HG03354 (cell line): Measurements from ENCODE around the gene SPEN.

Experiments used
- ATAC-seq: cut with Tn5 transposase; IDR thresholded peaks from one replicate; pipeline ENCODE4 v1.9.1; 2021; ENCODE audit warnings: mild to moderate bottlenecking; ENCODE audit not compliant: unreplicated experiment, poor library complexity, severe bottlenecking

Gene SPEN

DNA sequence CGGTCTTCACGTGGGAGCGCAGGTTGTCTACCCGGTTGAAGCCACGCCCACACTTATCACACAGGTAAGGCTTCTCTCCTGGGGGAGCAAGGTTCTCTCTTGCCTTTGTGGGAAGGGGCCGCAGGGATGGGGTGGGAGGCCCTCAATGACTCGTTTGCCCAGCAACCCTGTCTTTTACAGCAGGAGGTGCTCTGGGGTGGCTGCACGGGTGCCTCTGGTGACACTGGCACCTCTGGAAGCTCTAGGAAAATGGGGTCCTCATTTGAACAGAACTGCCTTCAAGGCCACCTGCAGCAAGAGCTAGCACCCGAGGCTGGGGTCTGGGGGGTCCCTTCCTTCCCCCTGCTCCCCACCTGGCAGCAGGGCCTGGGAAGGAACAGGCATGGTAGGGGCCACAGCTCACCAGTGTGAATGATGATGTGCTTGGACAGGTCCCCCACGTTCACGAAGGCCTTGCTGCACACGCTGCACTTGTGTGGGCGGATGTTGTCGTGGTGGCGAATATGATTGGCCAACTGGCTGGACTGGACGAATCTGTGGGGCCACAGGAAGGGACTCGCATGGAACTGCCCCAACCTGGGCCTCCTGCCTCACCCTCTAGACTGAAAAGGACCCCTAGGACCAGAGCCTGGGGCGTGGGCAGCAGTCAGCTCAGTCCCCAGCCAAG lies 95.3 kb downstream of the SPEN start:
- no peak for ATAC-seq

DNA sequence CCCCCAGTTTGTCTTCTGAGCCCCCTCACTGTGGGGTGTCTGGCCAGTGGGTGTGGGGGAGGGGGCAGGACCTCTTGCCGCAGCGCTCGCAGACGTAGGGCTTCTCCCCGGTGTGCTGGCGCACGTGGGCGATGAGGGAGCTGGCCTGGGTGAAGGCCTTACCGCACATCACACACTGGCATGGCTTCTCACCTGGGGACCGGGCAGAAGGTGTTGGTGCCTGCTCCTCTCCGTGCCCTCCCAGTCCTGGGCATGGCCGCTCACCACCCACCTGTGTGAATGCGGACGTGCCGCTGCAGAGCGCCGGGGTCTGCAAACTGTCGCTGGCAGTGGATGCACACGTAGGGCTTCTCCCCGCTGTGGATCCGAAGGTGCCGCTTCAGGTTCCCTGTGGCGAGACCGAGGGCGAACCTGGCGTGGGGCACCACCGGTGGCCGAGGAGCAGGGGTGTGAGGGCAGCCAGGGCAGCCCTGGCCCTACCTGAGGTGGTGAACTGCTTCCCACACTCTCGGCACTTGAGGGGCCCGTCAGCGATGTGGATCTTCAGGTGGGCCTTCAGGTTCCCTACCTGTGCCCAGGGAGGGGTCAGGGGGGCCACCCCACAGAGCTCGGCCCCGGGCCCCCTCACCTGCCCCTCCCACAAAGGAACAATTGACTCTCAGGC lies 96.0 kb downstream of the SPEN start:
- ATAC-seq = no peak

DNA sequence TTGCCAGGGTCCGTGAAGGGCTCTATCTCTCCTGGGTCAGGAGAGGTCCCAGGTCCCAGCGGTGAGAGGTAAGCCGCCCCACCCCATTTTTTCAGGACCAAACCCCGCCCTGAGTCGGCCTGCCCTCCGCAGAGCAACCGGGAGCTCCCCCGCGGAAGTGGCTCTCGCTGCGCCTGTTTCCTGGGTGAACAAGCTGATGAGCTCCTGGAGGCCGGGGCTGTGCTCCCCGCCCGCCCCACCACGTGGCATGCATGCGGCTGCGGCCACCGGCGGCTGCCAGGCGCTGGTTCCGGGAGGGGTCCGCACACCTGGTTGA lies 96.4 kb downstream of the SPEN start:
- no peak for ATAC-seq

DNA sequence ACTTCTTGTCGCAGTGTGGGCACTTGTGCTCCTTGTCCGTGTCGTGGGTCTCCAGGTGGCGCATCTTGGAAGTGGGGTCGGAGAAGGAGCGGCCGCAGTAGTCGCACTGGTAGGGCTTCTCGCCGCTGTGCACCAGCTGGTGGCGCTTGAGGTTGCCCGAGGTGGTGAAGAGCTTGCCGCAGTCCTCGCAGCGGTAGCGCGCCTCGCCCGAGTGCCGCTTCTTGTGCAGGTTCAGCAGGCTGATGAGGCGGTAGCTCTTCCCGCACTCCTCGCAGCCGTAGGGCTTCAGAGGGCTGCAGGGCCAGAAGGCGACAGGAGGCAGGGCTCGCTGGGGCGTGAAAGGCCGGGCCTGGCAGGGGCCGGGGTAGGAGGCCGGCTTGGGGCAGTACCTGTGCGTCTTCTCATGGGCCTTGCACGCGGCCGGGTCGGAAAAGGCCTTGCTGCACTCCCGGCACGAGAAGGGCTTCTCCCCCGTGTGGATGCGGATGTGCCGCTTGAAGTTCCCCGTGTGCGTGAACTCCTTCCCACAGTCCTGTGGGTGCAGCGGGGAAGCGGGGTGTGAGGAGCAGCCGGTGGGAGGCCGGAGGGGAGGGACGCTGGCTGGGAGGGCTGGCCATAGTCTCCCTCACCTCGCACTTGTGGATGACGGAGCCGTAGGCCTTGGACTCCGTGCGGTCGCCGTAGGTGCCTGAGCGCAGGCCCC lies 97.0 kb downstream of the SPEN start:
- ATAC-seq = no peak

DNA sequence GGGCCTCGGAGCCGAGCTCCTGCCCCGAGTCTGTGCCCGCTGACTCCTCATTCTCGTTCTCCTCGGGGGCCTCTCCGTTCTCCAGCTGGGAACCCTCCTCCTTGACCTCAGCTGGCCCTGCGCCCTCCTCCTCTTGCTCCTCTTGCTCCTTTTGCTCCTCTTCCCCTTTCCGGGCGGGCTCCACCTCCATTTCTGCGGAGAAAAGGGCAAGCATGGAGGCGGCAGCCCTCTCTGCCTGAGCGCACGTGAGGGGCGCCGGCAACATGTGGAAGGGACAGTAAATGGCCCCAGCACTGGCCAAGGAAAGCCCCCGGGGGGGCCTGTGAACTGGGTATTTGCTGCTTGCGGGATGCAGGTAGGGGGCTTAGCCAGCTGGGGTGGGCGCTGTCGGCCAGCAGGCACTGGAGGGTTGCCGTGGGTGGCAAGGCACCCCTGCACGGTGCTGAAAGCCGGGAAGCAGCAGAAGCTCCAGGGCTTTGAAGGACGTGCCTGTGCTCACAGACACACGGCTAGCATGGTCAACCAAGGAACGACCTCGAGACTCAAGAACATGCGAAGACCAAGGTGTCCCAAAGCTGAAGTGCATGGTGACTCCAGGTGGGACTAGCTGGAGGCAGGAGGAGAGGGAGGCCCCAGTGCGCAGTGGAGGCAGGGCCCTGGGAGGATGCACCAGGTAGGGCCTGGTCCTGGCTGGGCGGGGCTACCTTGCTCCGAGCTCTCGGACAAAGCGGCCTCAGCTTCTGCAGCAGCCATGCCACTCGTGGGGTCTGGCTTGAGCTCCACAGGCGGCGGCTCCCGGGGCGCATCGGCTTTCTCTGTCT lies 97.7 kb downstream of the SPEN start:
- no peak for ATAC-seq

DNA sequence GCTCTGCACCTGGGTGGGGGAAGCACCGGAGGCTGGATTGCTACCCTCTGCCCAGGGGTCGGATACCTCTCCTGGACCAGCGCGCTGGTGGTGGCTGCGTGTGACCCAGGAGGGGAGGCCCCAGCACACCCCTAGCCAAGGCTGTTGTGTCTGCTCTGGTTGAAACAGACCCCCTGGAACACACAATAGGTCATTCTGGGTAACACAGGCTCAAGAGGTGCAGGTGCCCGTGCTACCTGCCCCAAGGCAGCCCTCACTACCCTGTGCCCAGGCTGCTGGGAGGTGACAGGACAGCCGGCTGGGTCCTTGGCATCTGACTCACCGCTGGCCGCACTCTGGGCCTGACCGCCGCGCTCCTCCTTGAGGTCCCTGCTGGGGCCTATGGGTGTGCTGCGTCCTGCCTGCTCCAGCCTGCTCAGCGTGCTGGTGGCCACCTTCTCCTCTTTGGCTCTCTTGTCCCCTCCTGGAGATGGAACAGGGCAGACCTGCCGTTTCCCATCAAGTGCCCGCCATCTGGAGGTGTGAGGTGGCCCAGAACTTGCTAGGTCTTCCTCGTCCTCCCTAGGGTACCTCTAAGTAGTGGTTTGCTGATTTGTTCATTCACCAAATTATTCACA lies 98.4 kb downstream of the SPEN start:
- ATAC-seq = no peak

DNA sequence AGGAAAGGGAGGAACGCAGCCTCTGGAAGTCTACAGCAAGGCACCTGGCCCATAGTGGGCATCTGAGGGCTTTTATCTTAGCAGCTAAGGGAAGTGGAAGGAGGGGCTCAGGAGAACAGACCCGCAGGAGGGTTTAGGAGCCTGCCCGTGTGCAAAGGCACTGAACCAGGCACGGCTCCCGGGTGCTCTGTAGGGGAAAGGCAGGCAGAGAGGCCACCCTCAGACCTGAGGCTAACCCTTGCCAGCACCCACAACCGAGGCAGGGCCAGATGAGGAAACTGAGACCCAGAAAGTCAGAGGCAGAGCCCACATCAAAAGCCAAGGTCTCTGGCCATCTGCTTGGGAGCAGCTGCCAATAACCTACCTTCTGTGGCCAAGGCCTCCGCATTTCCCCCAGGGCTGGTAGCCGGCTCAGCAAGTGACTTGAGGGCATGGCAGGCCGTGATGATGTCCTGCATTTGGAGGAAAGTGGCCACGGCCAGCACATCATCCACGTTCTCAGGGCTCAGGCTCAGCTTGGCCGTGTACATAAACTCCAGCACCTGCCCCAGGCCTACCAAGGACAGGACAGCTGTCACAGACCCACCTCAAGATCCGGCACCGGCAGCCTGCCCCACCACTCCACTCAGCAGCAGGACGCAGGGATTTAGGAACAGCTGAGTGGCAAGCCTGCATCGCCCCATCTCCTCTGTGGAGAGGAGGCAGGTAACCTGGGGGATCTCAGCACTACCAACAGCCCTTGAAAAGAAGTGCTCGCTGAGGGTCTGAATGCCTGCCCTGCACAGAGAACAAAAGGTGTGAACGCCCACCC lies 99.3 kb downstream of the SPEN start:
- no peak for ATAC-seq

DNA sequence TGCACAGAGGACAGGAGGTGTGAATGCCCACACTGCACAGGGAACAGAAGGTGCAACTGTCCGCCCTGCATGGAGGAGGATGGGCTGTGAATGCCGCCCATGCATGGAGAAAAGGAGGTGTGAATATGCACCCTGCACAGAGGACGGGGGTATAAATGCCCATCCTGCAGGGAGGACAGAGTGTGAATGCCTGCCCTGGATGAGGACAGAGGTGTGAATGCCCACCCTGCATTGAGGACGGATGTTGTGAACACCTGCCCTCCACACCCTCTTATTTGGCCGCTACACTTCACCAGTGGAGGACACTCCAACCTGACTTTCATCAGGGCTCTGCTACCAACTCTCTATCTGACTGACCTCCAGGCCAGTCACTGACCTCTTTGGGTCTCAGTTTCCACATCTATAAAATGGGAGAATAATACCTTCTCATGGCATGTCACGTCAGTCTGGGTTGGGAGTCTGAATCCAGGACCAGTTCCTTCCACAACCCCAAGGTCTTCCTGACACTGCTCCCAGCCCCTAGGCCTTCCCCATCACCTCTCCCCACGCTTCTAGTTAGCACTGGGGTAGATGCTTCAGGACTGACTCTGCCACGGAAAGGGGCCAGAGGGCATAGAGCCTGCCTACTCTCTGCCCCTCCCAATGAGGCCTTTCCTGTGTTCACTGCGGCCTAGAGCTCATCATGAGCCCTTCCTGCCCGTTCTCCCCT lies 100.0 kb downstream of the SPEN start:
- ATAC-seq = no peak

DNA sequence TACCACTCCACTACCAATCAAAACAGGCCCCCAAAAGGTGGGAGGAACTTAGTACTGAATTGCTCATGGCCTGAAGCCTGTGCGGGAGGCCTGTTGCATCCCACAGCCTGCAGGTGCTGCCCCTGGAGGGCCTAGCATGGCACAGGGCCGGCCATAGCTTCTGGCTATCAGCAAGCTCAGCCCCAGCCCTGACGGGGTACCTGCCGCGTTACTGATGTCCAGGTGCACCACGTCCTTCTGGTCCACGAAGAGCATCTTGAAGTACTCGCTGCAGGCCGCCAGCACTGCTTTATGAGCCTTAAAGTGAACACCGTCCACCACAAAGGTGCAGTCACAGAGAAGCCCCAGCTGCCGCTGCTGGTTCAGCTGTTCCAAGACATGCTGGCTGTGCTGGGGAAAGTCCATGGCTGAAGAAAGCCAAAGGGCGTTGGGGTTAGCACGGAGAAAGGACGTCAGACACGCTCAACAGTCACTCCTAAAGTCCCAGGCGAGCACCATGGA lies 100.6 kb downstream of the SPEN start:
- no peak for ATAC-seq

DNA sequence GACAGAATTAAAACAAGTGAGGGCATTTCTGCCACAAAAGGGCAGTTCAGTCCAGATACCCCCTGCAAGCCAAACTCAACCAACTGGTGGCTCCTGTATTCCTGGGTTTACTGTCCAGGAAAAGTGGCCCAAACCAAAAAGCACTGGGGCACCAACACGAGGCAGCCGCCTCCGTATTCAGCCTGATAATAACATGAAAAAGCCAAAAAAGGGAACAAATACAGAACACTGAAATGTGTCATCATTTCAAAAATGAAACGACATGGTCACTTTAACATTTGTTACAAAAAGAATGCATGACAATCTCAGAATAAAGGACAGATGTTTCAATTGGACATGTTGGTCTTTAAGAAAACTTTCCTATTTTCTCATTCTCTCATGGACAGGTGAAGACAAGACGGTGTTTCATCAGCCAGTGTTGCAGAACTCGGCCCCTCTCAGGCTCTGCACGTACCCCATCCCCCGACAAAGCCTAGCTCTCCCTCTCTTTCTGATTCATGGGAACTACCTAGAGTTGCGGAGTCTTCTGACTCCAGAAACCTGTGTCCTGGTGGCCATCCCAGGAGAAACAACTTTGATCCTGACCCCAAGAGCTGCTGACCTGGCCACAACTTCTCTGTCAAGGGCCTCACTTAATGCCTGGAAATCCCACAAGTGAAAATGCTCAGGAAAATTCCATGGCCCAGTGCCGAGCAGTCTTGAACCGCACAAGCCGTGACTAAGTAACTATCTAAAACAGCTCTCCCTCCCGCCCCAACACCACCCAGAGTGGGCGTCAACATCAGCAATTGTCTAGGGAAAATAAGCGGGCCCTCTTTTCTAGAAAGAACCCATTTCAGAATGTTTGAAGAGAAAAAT lies 101.3 kb downstream of the SPEN start:
- no peak for ATAC-seq

DNA sequence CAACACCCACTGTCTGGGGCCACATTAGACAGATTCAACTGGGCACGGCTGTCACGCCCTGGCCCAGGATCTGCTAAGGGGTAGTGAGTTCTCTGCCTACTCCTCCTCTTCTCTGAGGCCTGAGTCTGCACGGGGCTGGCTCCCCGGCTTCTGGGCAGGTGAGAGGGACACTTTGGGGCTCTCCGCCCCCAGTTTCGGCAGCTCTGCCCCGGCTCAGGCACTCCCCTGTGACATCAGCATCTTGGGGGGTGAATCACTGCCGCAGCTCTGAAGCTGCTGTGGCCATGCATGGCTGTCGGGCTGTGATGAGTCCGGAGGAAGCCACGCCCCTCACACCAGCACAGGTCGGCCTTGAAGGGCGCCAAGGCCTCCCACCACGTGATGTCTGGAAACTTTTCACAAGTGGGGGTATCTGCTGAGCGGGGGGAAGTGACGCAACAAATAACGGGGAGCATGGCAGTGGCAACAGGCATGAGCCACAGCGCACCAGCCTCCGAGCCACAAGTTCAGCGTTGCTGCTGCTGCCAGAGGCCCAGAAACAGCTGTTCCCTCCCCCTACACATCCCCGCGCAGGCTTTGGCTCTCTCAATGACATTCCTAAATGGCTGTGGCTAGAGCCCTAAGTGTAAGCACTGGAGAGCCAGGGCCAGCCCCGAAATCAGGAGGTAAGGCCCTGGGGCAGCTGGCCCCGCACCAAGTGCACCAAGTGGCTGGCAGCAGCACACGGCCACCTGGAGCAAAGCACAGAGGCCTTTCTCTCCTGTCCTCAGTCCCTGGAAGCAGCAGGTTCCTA lies 102.1 kb downstream of the SPEN start:
- no peak for ATAC-seq

DNA sequence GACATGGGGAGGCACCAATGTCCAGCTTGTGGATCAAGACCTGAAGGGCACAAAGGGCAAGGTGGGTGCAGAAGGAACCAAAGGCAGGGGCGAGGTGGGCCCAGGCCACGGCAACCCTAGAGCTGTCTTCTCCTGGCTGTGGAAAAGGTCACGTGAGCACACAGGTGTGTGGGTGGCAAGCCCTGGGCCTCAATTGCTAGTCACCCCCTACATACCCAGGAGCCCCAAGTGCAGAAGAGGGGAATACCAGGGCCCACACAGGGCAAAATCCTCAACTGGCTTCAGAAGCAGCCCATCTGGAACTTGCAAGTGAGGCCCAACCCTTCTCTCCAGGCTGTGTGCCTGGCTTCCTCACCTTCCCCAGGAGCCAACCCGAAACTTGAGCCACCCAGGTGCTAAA lies 102.8 kb downstream of the SPEN start:
- ATAC-seq = no peak

DNA sequence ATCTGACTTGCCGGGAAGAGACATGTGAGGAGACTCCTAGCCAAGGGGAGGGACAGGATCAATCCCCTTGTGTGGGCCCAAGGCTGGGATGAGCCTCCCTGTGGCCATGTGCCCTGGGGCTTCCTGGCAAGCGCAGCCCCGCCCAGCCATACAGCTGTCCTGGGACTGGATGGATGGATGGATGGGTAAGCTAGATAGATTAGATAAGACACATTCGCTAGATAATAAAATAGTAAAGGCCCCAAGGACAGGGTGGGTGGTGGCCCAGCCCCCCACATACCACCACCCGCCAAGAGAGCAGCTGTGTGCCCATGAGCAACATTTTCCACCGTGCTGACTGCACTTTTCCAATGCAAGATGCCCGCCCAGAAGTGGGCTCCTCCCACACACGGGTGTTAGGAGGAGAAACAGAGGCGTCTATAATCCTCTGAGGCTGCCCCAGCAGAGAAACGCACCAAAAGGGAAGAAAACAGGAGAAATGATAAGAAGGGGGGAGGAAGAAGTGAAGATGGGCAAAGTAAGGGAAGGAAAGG lies 103.3 kb downstream of the SPEN start:
- no peak for ATAC-seq

DNA sequence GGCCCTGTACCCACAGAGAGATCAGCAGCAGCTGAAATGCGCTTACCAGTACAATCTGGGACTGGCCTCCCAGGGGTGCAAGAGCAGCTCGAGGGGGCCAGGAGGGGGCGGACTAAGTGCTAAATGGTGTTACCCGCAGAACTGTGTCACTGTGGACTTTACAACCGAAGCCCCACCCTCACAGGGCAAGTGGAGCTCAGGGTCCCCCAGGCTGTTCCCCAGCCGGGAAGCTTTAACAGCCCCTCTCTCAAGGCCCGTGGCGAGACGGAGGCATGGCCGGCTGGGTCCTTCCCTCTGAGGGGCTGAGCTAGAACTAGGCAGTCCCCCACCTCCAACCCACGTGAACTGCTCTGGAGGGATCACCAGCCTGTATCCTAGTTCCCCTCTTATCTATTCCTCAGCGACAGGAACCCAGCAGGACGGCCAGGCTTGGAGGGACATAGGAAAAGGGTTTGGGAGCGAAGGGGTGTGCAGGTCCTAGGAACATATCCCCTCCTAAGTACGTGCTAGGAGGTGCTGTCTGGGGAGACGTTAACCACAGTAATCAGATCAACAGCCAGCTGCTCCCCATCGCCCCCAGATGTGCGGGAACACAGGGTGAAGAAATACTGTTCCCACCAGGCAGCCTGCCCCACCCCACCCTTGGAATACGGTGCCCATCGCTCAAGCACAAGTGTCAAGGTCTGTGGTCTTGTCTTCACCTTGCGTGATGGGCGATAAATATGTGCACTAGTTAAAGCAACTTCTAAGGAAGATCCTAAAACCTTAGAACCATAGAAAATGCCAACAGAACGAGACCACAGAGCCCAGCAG lies 104.0 kb downstream of the SPEN start:
- no peak for ATAC-seq

DNA sequence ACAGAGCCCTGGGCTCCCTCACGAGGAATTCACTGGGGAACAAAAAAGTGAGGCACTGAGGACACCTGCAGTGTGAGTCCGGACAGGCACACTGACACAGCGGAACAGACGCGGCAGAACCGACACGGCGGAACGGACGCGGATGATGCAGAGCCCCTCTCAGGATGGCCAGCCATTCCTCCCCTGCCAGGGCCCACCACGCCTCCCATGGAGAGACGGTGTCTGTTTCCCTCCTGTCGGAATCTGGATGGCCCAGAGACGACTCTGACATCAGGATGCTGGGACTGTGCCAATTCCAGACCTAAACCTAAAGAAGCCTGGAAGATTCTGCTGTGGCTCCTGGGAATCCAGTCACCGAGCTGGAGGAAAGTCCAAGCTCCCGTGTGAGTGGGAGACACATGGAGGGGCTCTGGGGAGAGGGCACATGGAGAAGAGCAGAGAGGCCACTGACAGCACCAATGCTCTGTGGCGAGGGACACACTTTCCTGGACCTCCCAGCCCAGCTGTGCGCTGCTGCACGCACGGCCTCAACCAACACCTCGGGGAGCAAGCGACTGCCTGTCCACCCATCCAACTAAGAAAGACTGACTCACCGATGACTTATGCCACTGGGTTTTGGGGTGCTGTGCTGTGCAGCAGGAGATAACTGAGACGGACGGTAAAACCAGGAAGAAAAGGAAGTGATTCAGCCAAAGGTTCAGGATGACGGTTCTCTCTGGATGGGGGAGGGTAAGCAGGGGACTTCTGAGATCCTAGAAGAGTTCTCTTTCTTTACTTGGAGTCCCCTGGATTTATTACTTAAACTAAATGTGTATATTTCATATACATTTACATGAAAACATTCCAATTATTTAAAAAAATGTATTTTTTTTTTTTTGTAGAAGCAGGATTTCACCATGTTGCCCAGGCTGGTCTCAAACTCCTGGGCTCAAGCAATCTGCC lies 105.1 kb downstream of the SPEN start:
- no peak for ATAC-seq
